ENCODE data around the gene NKRF.

- TF ChIP-seq CTCF (IDR thresholded peaks at IDR 0.05), result no peak
- no peak for TF ChIP-seq POLR2AphosphoS5 (IDR thresholded peaks at IDR 0.05)
Observed at GRCh38 chrX:119602701-119603255, 3.4 kb downstream of the NKRF start.

All from upper lobe of left lung (tissue), 4 donors.